H1 (cell line): ENCODE data around the gene SH3RF3. TPM values are rescaled to one million over a fixed set of nuclear protein-coding genes. Genes with fewer than 3 reads are reported as not detected.

Experiments used
- ASH2L ChIP-seq: fragments of 200-600, 300-600 bp; sonication (generic); IDR thresholded peaks from one replicate; pipeline ENCODE4 v1.7.1; 2017; ENCODE audit warnings: low read length
- JUN ChIP-seq: IDR thresholded peaks from 2 replicates; pipeline ENCODE4 v1.6.1; 2011; ENCODE audit warnings: low read depth, mild to moderate bottlenecking, improper control_type of control experiment, low read length
- JUND ChIP-seq: IDR thresholded peaks from 2 replicates; pipeline ENCODE4 v1.6.1; 2011; ENCODE audit warnings: mild to moderate bottlenecking, improper control_type of control experiment, low read length
- NANOG ChIP-seq: IDR thresholded peaks from 2 replicates; pipeline ENCODE4 v1.6.1; 2011; ENCODE audit warnings: low read length, low read depth, mild to moderate bottlenecking, inconsistent platforms; ENCODE audit not compliant: insufficient read depth, poor library complexity, severe bottlenecking
- PHF8 ChIP-seq: fragments of 200-600 bp; sonication (generic); conservative IDR thresholded peaks from 2 replicates; pipeline ENCODE4 v1.7.1; 2012; ENCODE audit warnings: low read depth, mild to moderate bottlenecking, inconsistent platforms, low read length, moderate library complexity
- SIRT6 ChIP-seq: IDR thresholded peaks from one replicate; pipeline ENCODE4 v1.7.1; 2012; ENCODE audit warnings: low read length, inconsistent platforms
- polyA plus RNA-seq, 7 experiments: library from polyadenylated mRNA; depleted of rRNA in 3 of 7; stranded (reverse) in 5 of 7; unstranded in 2 of 7; fragments of >200 nt in 5 of 7; fragments of 200-250 nt in 2 of 7; gene quantifications; 1 replicate in 5 of 7; 2 replicates in 1 of 7; 4 replicates in 1 of 7; pipeline versions ENCODE4 v1.2.1 to v1.2.3, GENCODE V29; 2011 to 2013; ENCODE audit warnings: missing spikeins in 2 of 7, mixed read lengths in 2 of 7
- total RNA-seq: library from RNA; stranded (reverse); fragmentation: NEBNext Ultra II Directional; extraction: Animal tissue kit (Norgen Biotek cat#: 25700); gene quantifications from 2 replicates; pipeline ENCODE4 v1.2.1, GENCODE V29; 2021

The SH3RF3 gene
- total and polyA plus RNA-seq, 2 of the 8 experiments (the other 6 are each of a cell fraction or from before 2014, with no cell fraction given) = 0.11 to 0.65 TPM

DNA sequence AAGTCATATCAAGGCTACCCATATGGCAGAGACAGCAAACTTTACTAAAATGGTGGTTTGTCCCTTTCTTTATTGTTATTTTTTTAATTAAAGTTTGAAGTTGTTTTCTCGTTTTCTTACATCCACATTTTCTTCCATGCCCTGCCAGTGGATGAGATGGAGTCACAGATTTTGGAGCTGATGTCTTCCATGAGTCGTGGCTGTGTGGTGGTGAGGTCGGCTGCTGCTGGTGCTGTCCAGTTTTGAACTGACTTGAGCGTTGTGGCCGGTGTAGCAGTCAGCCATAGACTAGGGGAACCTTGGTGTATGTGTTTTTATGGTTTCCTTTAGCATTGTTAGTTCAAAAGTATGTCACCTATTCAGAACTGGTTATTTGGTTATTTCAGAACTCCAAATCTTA lies 182.8 kb downstream of the SH3RF3 start (continued):
- no peak for TF ChIP-seq ASH2L
- no peak for TF ChIP-seq NANOG
- no peak for TF ChIP-seq SIRT6
- no peak for TF ChIP-seq PHF8
- TF ChIP-seq JUN = no peak
- TF ChIP-seq JUND = no peak
